Measurements from ENCODE around the gene NRG2.

NRG2 gene

GRCh38 chr5:139964994-139965565 lies 78.0 kb downstream of the NRG2 start:
- no peak for DNase-seq

- no peak for DNase-seq
These were observed 78.7 kb downstream of the NRG2 start for GRCh38 chr5:139964266-139964993.

GRCh38 chr5:139962445-139962844 lies 80.7 kb downstream of the NRG2 start:
- DNase-seq: no peak

- DNase-seq: no peak
These were observed 81.5 kb downstream of the NRG2 start for GRCh38 chr5:139961435-139962157.

DNA sequence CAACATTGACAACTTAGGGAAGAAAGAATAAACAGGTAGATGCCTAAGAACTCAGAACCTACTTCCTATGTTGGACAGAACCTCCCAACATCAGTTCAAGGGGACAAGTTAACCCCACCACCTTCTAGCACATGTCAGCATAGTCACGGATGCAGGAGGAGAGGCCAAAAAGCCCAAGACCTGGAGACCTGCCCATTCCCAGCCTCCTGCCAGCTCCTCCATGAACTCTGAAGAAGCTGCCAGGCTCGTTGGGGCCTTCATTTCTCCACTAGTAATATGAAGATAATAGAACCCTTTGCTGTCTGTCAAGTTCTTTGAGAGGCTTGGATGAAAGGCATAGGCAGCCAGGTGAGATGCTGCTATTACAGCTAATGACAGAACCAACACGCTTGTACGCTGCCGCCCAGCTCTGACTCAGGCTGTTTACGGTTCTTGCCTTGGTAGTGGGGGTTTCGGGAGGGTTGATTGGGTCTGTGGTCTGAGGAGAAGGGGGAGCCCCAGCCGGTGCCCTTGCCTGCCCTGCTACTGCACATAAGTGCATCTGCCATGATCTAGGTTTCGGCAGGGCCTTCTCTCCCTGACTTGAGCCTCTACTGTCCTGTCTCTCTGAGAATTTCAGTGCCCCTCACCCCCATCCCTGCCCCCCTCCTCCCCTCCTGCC lies 82.2 kb downstream of the NRG2 start:
- no peak for DNase-seq

GRCh38 chr5:139958432-139959148 lies 84.5 kb downstream of the NRG2 start:
- DNase-seq: no peak

DNA sequence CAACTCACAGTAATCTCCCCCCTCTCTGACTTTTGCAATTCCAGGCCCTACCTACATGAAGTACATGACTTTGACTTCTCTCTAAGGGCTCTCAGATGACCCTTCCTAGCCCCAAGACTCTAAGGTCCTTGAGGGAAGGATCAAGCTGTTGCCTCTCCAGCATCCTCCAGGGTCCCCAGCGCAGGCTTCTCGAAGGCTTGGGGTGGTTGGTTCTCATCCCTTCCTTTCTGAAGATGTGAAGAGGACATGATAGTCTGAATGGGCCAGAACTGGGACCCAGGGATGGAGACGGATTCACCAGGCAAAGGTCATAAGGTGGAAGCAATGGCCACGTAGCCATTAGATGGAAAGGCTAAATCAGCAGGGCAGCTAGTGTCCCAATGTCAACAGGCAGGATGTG lies 86.8 kb downstream of the NRG2 start:
- DNase-seq: no peak

DNA sequence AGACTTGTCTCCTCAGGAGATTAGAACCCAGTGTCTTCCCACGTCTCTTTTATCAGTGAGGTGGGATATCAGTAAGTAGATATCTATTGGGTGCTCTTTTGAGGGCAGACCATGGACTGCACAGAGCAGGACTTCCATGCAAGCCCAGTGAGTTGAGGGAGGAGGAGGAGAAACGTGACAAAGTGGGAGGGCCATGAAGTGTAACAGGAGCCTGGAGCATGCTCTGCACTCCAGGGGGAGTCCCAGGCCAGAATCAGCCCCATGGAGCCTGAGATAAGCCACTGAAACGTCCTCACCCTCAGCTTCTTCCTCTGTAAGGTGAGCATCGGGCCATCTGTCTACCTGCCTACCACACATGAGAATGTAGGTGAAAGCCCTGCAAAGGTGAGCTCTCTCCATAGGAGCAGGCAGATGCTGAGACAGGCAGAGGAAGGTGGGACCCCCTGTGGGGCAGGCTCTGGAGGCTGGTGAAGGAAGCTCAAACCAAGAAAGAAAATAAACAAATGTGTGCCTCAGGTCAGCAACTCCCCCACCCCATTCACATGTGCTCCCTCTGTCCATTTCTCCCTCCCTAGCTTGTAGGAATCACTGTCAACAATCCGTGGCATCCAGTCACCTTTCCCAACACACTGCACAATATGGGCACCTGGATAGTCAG lies 87.4 kb downstream of the NRG2 start:
- no peak for DNase-seq

DNA sequence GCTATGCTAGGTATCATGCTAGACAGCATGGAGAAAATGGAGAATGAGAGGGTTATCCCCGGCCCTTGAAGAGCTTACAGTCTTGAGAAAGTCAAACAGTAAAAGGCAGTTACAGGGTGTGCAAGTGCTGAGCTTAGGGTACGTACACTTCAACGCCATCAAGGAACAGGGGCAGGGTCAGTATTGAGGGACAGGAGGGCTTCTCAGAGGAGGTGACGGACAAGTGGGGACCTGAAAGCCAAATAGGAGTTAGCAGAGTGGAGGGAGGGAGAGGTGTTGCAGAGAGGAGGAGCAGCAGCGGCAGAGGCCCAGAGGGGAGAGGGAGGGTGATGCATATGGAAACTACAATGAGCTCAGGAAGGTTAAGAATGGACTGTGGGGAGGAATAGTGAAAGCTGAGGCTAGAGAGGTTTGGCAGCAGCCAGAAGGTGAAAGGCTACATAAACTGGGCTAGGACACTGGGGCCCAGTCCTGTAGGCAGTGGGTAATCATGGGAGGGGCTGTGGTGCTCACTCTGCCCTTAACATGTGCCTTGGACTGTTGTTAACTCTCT lies 88.0 kb downstream of the NRG2 start:
- no peak for DNase-seq

DNA sequence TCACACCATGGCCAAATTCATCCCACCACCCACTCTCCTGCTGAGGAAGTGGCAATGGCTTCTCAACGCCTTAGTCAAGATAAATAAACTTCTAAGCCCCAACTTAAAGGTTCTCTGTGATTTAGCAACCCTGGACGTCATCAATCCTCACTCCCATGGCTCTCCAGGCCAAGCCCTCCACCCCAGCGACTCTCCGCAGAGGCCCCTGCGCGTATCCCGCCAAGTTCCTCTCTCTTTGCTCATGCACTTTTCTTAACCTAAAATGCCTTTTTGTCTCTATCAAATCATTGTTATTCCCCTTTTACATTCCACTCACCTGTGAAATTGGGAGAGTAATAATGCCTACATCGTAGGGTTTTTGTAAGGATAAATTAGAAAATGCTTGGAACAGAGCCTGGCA lies 88.6 kb downstream of the NRG2 start:
- DNase-seq: no peak

- DNase-seq: no peak
These were observed 89.1 kb downstream of the NRG2 start for GRCh38 chr5:139954022-139954421.

DNA sequence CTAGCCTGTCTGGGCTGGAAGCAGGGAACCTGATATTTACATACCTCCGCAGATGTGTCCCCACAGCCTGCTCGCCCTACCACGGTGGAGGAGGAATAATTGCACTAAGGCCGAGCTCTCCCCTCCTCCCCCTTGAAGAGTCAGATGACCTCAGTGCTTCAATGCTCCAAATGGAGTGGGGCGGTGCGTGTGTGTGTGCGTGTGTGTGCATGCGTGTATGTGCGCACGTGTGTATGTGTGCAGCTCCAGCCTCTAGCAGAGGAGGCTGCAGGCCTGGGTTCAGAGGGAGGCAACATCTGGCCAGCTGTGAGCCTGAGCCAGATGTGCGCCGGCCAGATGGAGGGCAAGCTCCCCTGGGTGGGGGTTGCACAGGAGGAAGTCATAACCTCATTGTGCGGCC lies 90.5 kb downstream of the NRG2 start:
- no peak for DNase-seq

- DNase-seq: no peak
These were observed 91.1 kb downstream of the NRG2 start for GRCh38 chr5:139951983-139952382.

DNA sequence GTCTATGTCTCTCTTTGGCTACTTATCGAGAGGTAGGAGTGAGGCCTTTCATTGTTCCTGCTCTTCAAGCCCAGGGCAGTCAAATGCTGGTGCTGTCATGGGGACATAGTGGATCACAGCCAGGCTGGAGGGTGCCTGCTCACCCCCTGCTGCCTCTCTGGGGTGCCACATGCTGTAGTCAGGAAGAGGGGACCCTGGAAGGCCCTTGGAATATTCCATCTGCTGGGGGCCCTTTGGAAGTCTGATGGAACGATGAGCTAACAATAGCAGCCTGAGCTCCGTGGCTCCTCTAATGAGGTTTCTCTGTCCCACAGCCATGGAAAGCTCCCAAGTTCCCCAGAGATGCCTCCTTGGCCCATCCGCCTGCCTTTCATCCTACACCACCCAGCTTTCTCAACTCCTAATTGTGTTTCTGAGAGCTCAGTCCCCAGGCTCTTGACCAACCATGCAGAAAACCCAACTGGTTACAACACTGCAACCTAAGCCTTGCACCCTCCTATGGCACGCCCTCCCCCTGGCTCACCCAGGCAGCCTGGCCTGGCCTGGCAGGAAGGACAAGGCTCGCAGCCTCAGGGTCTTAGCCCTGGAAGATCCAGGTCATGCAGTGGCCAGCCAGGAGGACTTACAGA lies 91.7 kb downstream of the NRG2 start:
- DNase-seq: no peak

- no peak for DNase-seq
These were observed 92.7 kb downstream of the NRG2 start for GRCh38 chr5:139950436-139950835.

GRCh38 chr5:139949710-139950109 lies 93.4 kb downstream of the NRG2 start:
- no peak for DNase-seq

- no peak for DNase-seq
These were observed 95.4 kb downstream of the NRG2 start for GRCh38 chr5:139947727-139948126.

DNA sequence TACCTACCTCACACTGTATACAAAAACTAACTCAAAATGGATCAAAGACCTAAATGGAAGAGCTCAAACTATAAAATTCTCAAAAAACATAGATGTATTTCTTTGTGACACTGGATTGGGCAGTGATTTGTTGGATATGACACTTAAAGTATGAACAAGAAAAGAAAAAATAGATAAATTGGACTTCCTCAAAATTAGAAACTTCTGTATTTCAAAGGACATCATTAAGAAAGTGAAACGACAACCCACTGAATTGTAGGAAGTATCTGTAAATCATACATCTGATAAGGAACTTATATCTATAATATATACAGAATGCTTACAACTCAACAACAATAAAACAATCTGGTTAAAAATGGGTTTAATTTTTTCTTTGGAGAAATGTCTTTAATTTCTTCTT lies 96.7 kb downstream of the NRG2 start:
- DNase-seq: no peak

GRCh38 chr5:139946006-139946405 lies 97.1 kb downstream of the NRG2 start:
- no peak for DNase-seq

DNA sequence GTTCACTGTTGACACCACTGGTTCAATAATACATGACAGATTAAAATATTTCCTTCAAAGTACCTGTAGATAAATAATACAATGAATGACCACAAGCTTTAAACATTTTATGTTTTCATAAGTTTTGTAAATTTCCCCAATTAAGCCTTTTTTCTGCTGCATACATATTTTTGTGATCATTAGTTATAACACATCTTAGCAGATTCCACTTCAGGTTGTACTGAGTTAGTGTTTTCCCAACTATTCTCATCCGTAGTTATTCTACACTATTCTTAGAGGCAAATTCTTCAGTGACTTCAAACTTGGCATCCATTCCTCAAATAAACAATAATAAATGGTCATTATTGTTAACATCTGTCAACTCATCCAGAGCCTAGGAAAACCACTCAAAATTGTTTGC lies 100.9 kb downstream of the NRG2 start:
- no peak for DNase-seq

GRCh38 chr5:139930406-139930805 lies 112.7 kb downstream of the NRG2 start:
- no peak for DNase-seq
